ENCODE measurements around the gene PPP3CA.

DNA sequence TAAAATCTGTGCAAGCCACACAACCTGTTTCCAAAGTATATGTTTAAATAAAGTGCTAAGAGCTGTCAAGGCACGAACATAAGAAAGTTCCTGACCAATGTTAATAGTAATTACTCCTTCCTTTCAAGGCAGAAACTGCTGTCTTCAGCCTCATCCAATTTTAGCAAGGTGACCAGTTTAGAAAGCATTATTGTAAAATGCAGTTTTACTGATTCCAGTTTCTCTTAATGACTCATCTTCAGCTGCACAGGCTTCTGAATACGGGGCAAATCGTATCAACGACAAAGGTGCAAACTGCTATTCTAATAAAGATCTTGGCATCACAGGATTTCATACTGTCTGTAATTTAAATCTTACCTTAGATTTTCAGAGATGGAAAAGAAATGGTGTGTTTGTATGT lies 87.5 kb downstream of the PPP3CA start:
- TF ChIP-seq, protein P1, sequence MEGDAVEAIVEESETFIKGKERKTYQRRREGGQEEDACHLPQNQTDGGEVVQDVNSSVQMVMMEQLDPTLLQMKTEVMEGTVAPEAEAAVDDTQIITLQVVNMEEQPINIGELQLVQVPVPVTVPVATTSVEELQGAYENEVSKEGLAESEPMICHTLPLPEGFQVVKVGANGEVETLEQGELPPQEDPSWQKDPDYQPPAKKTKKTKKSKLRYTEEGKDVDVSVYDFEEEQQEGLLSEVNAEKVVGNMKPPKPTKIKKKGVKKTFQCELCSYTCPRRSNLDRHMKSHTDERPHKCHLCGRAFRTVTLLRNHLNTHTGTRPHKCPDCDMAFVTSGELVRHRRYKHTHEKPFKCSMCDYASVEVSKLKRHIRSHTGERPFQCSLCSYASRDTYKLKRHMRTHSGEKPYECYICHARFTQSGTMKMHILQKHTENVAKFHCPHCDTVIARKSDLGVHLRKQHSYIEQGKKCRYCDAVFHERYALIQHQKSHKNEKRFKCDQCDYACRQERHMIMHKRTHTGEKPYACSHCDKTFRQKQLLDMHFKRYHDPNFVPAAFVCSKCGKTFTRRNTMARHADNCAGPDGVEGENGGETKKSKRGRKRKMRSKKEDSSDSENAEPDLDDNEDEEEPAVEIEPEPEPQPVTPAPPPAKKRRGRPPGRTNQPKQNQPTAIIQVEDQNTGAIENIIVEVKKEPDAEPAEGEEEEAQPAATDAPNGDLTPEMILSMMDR (conservative IDR thresholded peaks at IDR 0.05) = no peak
- TF ChIP-seq EZH2 (IDR thresholded peaks at IDR 0.05; ENCODE audit: low read depth) = no peak
